Activated CD4-positive, alpha-beta T cell treated with anti-CD3 and anti-CD28 coated beads for 48 hours (primary cell): ENCODE measurements around the gene HMHB1.

Experiments used
- DNase-seq: peaks from one replicate; pipeline ENCODE4 v3.0.0-alpha.2; 2020

Gene HMHB1

GRCh38 chr5:143812085-143812705 lies at the start of gene HMHB1:
TSS of gene HMHB1 (plus strand) at chr5:143812161.
- no peak for DNase-seq

GRCh38 chr5:143762636-143763220 lies 49.2 kb upstream of the HMHB1 start:
- no peak for DNase-seq

GRCh38 chr5:143767162-143767561 lies 44.8 kb upstream of the HMHB1 start:
- no peak for DNase-seq

- no peak for DNase-seq
These were observed 42.8 kb upstream of the HMHB1 start for GRCh38 chr5:143769026-143769786.

- no peak for DNase-seq
These were observed 41.5 kb upstream of the HMHB1 start for GRCh38 chr5:143770450-143770849.

GRCh38 chr5:143771189-143771588 lies 40.8 kb upstream of the HMHB1 start:
- no peak for DNase-seq

GRCh38 chr5:143771602-143772001 lies 40.4 kb upstream of the HMHB1 start:
- DNase-seq, result no peak

- no peak for DNase-seq
These were observed 39.3 kb upstream of the HMHB1 start for GRCh38 chr5:143772621-143773020.

GRCh38 chr5:143775258-143775657 lies 36.7 kb upstream of the HMHB1 start:
- DNase-seq, result no peak

GRCh38 chr5:143776951-143777350 lies 35.0 kb upstream of the HMHB1 start:
- no peak for DNase-seq

- no peak for DNase-seq
These were observed 32.5 kb upstream of the HMHB1 start for GRCh38 chr5:143779506-143779905.

- no peak for DNase-seq
These were observed 29.9 kb upstream of the HMHB1 start for GRCh38 chr5:143781993-143782520.

GRCh38 chr5:143782588-143783386 lies 29.2 kb upstream of the HMHB1 start:
- no peak for DNase-seq

- no peak for DNase-seq
These were observed 23.6 kb upstream of the HMHB1 start for GRCh38 chr5:143788401-143788800.

- DNase-seq, result no peak
These were observed 21.4 kb upstream of the HMHB1 start for GRCh38 chr5:143790457-143791112.

- no peak for DNase-seq
These were observed 19.9 kb upstream of the HMHB1 start for GRCh38 chr5:143791848-143792731.

GRCh38 chr5:143793249-143793648 lies 18.7 kb upstream of the HMHB1 start:
- DNase-seq, result no peak

- DNase-seq, result no peak
These were observed 15.8 kb upstream of the HMHB1 start for GRCh38 chr5:143796125-143796524.

- no peak for DNase-seq
These were observed 15.2 kb upstream of the HMHB1 start for GRCh38 chr5:143796753-143797152.

- no peak for DNase-seq
These were observed 11.2 kb upstream of the HMHB1 start for GRCh38 chr5:143800715-143801114.

- no peak for DNase-seq
These were observed 10.6 kb upstream of the HMHB1 start for GRCh38 chr5:143801252-143801939.
